Activated CD8-positive, alpha-beta memory T cell treated with anti-CD3 and anti-CD28 coated beads for 4 hours (primary cell): Measurements from ENCODE around the gene HCLS1.
"Not testable (repeated sequence)": the region's sequence is repeated elsewhere in the genome, so short reads cannot be mapped to it uniquely, and the experiment has no call there.

Experiments
- DNase-seq, 2 donors: peaks; one replicate each; pipeline ENCODE4 v3.0.0-alpha.2; 2020; ENCODE audit warnings: low read depth in 2 of 2

The HCLS1 gene

GRCh38 chr3:121598564-121598963 is 62.1 kb downstream of the HCLS1 start:
- DNase-seq, result no peak

- DNase-seq, result no peak
Observed at GRCh38 chr3:121595765-121596406, 64.8 kb downstream of the HCLS1 start.

- DNase-seq, result no peak
Observed at GRCh38 chr3:121594850-121595249, 65.9 kb downstream of the HCLS1 start.

- DNase-seq, result not testable (repeated sequence)
Observed at GRCh38 chr3:121593806-121594205, 66.9 kb downstream of the HCLS1 start.

- no peak for DNase-seq
Observed at GRCh38 chr3:121592856-121593702, 67.6 kb downstream of the HCLS1 start, which contains the start of gene FBXO40. FBXO40 (plus strand) TSS chr3:121593379; CDS start chr3:121620576, 27,197 bp downstream.

GRCh38 chr3:121584418-121584817 is 76.3 kb downstream of the HCLS1 start:
- DNase-seq, result no peak

GRCh38 chr3:121581691-121582090 is 79.0 kb downstream of the HCLS1 start:
- no peak for DNase-seq
